Vagina (tissue), 2 donors: Measurements from ENCODE around the gene CPNE6.

Experiments
- CTCF ChIP-seq, 3 experiments: fragments of 450-650 bp in 2 of 3; fragments of 200-600 bp in 1 of 3; sonication (generic) in 1 of 3; IDR thresholded peaks; one replicate each; pipeline ENCODE4 v1.5.1; 2017 to 2019; ENCODE audit warnings: antibody characterized with exemption in 3 of 3, mild to moderate bottlenecking in 2 of 3, moderate library complexity in 2 of 3
- POLR2A ChIP-seq, 2 donors: fragments of 450-650 bp; IDR thresholded peaks; one replicate each; pipeline ENCODE4 v1.6.1; 2017; ENCODE audit warnings: antibody characterized with exemption in 2 of 2, mild to moderate bottlenecking in 2 of 2, moderate library complexity in 2 of 2
- POLR2AphosphoS5 ChIP-seq, 2 donors: sonication (generic); formaldehyde crosslinking; IDR thresholded peaks; one replicate each; pipeline ENCODE4 v1.9.0; 2017; ENCODE audit warnings: antibody characterized with exemption in 2 of 2, mild to moderate bottlenecking in 2 of 2, low read depth in 1 of 2; ENCODE audit not compliant: insufficient read depth in 1 of 2

- TF ChIP-seq CTCF (IDR thresholded peaks at IDR 0.05) (no peak), POLR2A (IDR thresholded peaks at IDR 0.05) (no peak), POLR2AphosphoS5 (IDR thresholded peaks at IDR 0.05; ENCODE audit: insufficient read depth in 1 of 2, low read depth in 1 of 2) (no peak)
Measured at GRCh38 chr14:24058951-24059475, 12.3 kb upstream of the CPNE6 start.
